Chondrocyte (in vitro differentiated cells): ENCODE measurements around the gene TAAR5. TPM values are rescaled to one million over a fixed set of nuclear protein-coding genes. Genes with fewer than 3 reads are reported as not detected.
"Not testable (repeated sequence)": the region's sequence is repeated elsewhere in the genome, so short reads cannot be mapped to it uniquely, and the experiment has no call there.

Experiments used
- DNase-seq: peaks from one replicate; pipeline ENCODE4 v3.0.0; 2021; ENCODE audit warnings: mixed read lengths, low spot score
- H3K27ac Mint-ChIP-seq: one replicate; pipeline ENCODE4 v1.8.0; 2021; ENCODE audit warnings: mild to moderate bottlenecking, moderate library complexity, mixed read lengths; ENCODE audit not compliant: unreplicated experiment
- H3K27me3 Mint-ChIP-seq: 2 replicates; pipeline ENCODE4 v1.8.0; 2021; ENCODE audit warnings: low read depth, mixed read lengths
- H3K36me3 Mint-ChIP-seq: 2 replicates; pipeline ENCODE4 v1.8.0; 2021; ENCODE audit warnings: low read depth, mixed read lengths
- H3K4me1 Mint-ChIP-seq: 2 replicates; pipeline ENCODE4 v1.8.0; 2021; ENCODE audit warnings: low read depth, mild to moderate bottlenecking, mixed read lengths
- H3K4me3 Mint-ChIP-seq: one replicate; pipeline ENCODE4 v1.8.0; 2021; ENCODE audit warnings: mild to moderate bottlenecking, moderate library complexity, mixed read lengths; ENCODE audit not compliant: unreplicated experiment
- H3K9me3 Mint-ChIP-seq: 2 replicates; pipeline ENCODE4 v1.8.0; 2021; ENCODE audit warnings: low read depth, mixed read lengths
- CTCF ChIP-seq: fragments of 200-600 bp; sonication (generic); IDR thresholded peaks from 2 replicates; pipeline ENCODE4 v1.5.0; 2021; ENCODE audit warnings: antibody characterized with exemption, mild to moderate bottlenecking, moderate library complexity
- total RNA-seq: library from RNA; stranded (reverse); gene quantifications from 3 replicates; pipeline ENCODE4 v1.2.1, GENCODE V29; 2021

Gene TAAR5
- total RNA-seq, 1 donor from 2014 or later = not detected

DNA sequence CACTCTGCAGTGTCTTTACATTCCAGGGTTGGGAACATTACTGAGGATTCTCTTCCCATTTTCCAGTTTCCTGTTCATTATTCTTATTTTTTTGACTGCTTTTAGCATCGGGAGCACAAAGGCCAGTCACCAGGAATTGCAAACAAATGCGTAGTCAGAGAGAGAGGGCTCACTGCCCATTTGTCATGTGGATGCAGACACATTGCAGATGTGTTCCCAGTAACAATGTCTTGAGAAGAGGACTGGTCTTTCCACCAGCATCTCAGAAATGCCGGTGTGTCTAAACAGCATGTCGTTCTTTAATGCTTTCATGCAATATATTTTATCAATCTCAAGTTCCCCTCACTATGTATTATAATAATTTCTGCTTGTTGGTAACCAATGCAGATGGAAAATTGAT lies 20.4 kb downstream of the TAAR5 start:
- no peak for DNase-seq
- peaks cover 37% of the 10 kb centered on the region for H3K27me3 Mint-ChIP-seq
- no peak for TF ChIP-seq CTCF
- H3K9me3 Mint-ChIP-seq = no peaks in the 10 kb centered on the region
- no peaks in the 10 kb centered on the region for H3K4me1 Mint-ChIP-seq
- no peak overlapping the region for H3K27ac Mint-ChIP-seq
- H3K4me3 Mint-ChIP-seq = no peak overlapping the region
- H3K36me3 Mint-ChIP-seq = peaks cover 3% of the 10 kb centered on the region

- peaks cover 37% of the 10 kb centered on the region for H3K27me3 Mint-ChIP-seq
- no peak overlapping the region for H3K27ac Mint-ChIP-seq
- TF ChIP-seq CTCF = no peak
- no peaks in the 10 kb centered on the region for H3K9me3 Mint-ChIP-seq
- DNase-seq = no peak
- no peak overlapping the region for H3K4me3 Mint-ChIP-seq
- peaks cover 3% of the 10 kb centered on the region for H3K36me3 Mint-ChIP-seq
- H3K4me1 Mint-ChIP-seq = no peaks in the 10 kb centered on the region
These were observed 20.9 kb downstream of the TAAR5 start for GRCh38 chr6:132568611-132569010.

DNA sequence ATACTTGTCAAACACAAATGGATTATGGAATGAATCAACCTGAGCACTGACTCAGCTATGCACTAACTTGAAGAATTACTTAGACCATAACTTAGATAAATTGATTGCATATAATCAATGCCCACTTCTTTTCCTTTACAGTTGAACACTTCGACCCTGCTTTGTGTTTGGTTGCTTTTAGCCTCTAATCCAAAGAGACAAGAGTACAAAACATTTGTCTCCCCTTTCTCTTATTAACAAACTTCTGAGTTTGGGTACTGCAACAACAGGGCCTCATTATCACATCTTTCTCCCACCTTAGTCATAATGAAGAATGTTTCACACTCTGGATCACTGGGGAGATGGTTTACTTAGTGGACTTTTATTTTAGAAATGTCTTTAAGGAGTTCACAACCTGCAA lies 22.0 kb downstream of the TAAR5 start:
- Mint-ChIP-seq H3K27me3 (peaks cover 42% of the 10 kb centered on the region), H3K4me1 (no peaks in the 10 kb centered on the region), H3K27ac (no peak overlapping the region), H3K4me3 (no peak overlapping the region), H3K36me3 (no peaks in the 10 kb centered on the region), H3K9me3 (no peaks in the 10 kb centered on the region)
- TF ChIP-seq CTCF = no peak
- DNase-seq = no peak

DNA sequence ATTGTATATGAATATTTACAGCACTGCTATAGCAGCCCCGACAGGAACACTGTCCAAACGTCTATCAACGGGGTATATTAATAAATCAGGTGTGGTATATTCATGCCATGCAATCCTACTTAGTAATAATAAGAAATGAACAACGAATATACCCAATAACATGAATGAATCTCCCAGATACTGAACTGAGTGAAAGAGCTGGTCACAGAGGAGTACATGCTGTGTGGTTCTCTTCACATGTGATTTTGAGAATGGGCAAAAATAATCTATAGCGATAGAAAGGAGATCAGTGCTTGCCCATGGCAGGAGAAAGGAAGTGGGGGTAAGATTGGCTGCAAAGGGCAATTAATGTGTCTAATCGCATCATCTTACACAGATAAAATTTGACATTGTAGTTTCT lies 23.1 kb downstream of the TAAR5 start:
- Mint-ChIP-seq H3K36me3 (no peaks in the 10 kb centered on the region), H3K4me3 (no peak overlapping the region), H3K27me3 (peaks cover 39% of the 10 kb centered on the region), H3K27ac (no peak overlapping the region), H3K4me1 (no peaks in the 10 kb centered on the region), H3K9me3 (no peaks in the 10 kb centered on the region)
- no peak for TF ChIP-seq CTCF
- no peak for DNase-seq

GRCh38 chr6:132560087-132560486 lies 29.5 kb downstream of the TAAR5 start:
- not testable (repeated sequence) for H3K9me3 Mint-ChIP-seq, H3K4me1 Mint-ChIP-seq, DNase-seq, H3K36me3 Mint-ChIP-seq, H3K4me3 Mint-ChIP-seq, H3K27ac Mint-ChIP-seq
- peaks cover 34% of the 10 kb centered on the region for H3K27me3 Mint-ChIP-seq

- H3K27ac Mint-ChIP-seq = no peak within 1 kb of the TSS
- TF ChIP-seq CTCF = no peak
- no peaks in the 10 kb centered on the region for H3K9me3 Mint-ChIP-seq
- no peak within 1 kb of the TSS for H3K4me3 Mint-ChIP-seq
- H3K36me3 Mint-ChIP-seq = no peaks in the 10 kb centered on the region
- H3K4me1 Mint-ChIP-seq = no peaks in the 10 kb centered on the region
- DNase-seq = no peak
- H3K27me3 Mint-ChIP-seq = peaks cover 36% of the 10 kb centered on the region
These were observed 37.2 kb downstream of the TAAR5 start, which contains the start of gene TAAR8 for GRCh38 chr6:132552372-132552771. Gene TAAR8, plus strand, starts transcription at chr6:132552672. Its CDS starts 21 bp downstream, at chr6:132552693.
